Hepatocyte (in vitro differentiated cells): ENCODE results near the gene ZNF3. TPM values are rescaled to one million over a fixed set of nuclear protein-coding genes. Genes with fewer than 3 reads are reported as not detected.
A peak's percentile ranks its signal among the peaks of the same experiment; 100 is the strongest.

Source experiments
- DNase-seq: peaks from one replicate; pipeline ENCODE4 v3.0.0-alpha.2; 2016; ENCODE audit warnings: low spot score
- H2AFZ ChIP-seq: fragments of 200-600 bp; sonication (generic); 2 replicates; pipeline ENCODE4 v1.6.0; 2016; ENCODE audit warnings: antibody characterized with exemption, mild to moderate bottlenecking
- H3K27ac ChIP-seq: fragments of 200-600 bp; sonication (generic); 2 replicates; pipeline ENCODE4 v1.5.1; 2016; ENCODE audit warnings: mild to moderate bottlenecking
- H3K27me3 ChIP-seq: fragments of 200-600 bp; sonication (generic); 2 replicates; pipeline ENCODE4 v1.6.1; 2016
- H3K36me3 ChIP-seq: fragments of 200-600 bp; sonication (generic); replicated peaks from 2 replicates; pipeline ENCODE4 v1.5.1; 2016; ENCODE audit warnings: low read depth; ENCODE audit not compliant: insufficient read depth
- H3K4me1 ChIP-seq: fragments of 200-600 bp; sonication (generic); 2 replicates; pipeline ENCODE4 v1.5.1; 2016; ENCODE audit warnings: mild to moderate bottlenecking, moderate library complexity; ENCODE audit not compliant: insufficient read depth
- H3K4me2 ChIP-seq: fragments of 200-600 bp; sonication (generic); 2 replicates; pipeline ENCODE4 v1.6.0; 2016
- H3K4me3 ChIP-seq: fragments of 200-600 bp; sonication (generic); 2 replicates; pipeline ENCODE4 v1.5.1; 2016; ENCODE audit warnings: mild to moderate bottlenecking
- H3K79me2 ChIP-seq: fragments of 200-600 bp; sonication (generic); 2 replicates; pipeline ENCODE4 v1.6.0; 2017; ENCODE audit warnings: mild to moderate bottlenecking
- H3K9me2 ChIP-seq: fragments of 200-600 bp; sonication (generic); replicated peaks from 2 replicates; pipeline ENCODE4 v1.6.0; 2017; ENCODE audit warnings: mild to moderate bottlenecking; ENCODE audit not compliant: insufficient read depth
- H3K9me3 ChIP-seq: fragments of 200-600 bp; sonication (generic); 2 replicates; pipeline ENCODE4 v1.5.1; 2016; ENCODE audit warnings: low read depth, mild to moderate bottlenecking
- H4K20me1 ChIP-seq: fragments of 200-600 bp; sonication (generic); 2 replicates; pipeline ENCODE4 v1.6.0; 2016; ENCODE audit warnings: mild to moderate bottlenecking; ENCODE audit not compliant: insufficient read depth, poor library complexity, severe bottlenecking
- EZH2 ChIP-seq: fragments of 200-600 bp; sonication (generic); IDR thresholded peaks from 2 replicates; pipeline ENCODE4 v1.6.1; 2016; ENCODE audit warnings: antibody characterized with exemption, mild to moderate bottlenecking, borderline replicate concordance
- EZH2phosphoT487 ChIP-seq: fragments of 200-600 bp; sonication (generic); IDR thresholded peaks from one replicate; pipeline ENCODE4 v1.6.1; 2018; ENCODE audit warnings: antibody characterized with exemption, mild to moderate bottlenecking, low read depth, moderate library complexity; ENCODE audit not compliant: unreplicated experiment, severe bottlenecking
- WGBS: methylation state at CpG from one replicate; pipeline ENCODE4 v1.1.6; 2016; ENCODE audit warnings: low lambda C conversion rate; ENCODE audit errors: missing lambda C conversion rate; 5-methylcytosine and 5-hydroxymethylcytosine counted together
- polyA plus RNA-seq: library from polyadenylated mRNA; unstranded; fragments of >200 nt; fragmentation: Nextera tagmentation; extraction: Ambion mirVana; gene quantifications from 2 replicates; pipeline ENCODE4 v1.2.1, GENCODE V29; 2016
- total RNA-seq: library from RNA; depleted of rRNA; stranded (reverse); fragments of >200 nt; gene quantifications from 2 replicates; pipeline ENCODE4 v1.2.3, GENCODE V29; 2014
- TF ChIP-seq, protein P1 (sequence below): fragments of 200-600 bp; sonication (generic); IDR thresholded peaks from 2 replicates; pipeline ENCODE4 v1.5.1; 2016; ENCODE audit warnings: antibody characterized with exemption, mild to moderate bottlenecking; ENCODE audit not compliant: poor library complexity

Gene ZNF3
- total and polyA plus RNA-seq, 2 experiments from 2014 or later, result 20.7 to 35.6 TPM

DNA sequence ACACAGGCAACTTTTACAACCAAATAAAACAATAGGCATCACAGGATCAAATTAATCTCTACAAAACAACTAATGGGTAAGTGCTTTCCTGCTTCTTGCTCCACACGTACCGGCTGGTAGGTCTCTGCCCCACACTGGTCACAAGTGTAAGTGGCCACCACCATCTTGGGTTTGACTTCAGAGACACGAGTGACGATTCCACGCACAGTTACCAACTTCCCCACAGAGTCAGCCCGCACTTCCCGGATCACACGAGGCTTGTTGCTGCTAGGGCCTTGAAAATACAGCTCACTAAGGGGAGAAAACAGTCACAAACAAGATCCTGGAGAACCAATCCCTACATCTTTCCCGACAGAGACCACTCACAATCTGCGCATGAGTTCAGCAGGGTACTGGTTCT is 17.4 kb upstream of the ZNF3 start:
- peaks cover 49% of the 10 kb centered on the region for H3K79me2 ChIP-seq
- H3K4me2 ChIP-seq, result peak overlapping the region; percentile 88
- no peaks in the 10 kb centered on the region for H3K27me3 ChIP-seq
- WGBS, result 96% methylated on average over 10 of the region's 10 CpGs
- no peak for DNase-seq
- no peaks in the 10 kb centered on the region for H3K36me3 ChIP-seq
- no peaks in the 10 kb centered on the region for H3K9me3 ChIP-seq
- H3K4me3 ChIP-seq, result no peak overlapping the region
- no peaks in the 10 kb centered on the region for H3K9me2 ChIP-seq
- TF ChIP-seq EZH2phosphoT487 (no peak), EZH2 (no peak)
- TF ChIP-seq, protein P1, sequence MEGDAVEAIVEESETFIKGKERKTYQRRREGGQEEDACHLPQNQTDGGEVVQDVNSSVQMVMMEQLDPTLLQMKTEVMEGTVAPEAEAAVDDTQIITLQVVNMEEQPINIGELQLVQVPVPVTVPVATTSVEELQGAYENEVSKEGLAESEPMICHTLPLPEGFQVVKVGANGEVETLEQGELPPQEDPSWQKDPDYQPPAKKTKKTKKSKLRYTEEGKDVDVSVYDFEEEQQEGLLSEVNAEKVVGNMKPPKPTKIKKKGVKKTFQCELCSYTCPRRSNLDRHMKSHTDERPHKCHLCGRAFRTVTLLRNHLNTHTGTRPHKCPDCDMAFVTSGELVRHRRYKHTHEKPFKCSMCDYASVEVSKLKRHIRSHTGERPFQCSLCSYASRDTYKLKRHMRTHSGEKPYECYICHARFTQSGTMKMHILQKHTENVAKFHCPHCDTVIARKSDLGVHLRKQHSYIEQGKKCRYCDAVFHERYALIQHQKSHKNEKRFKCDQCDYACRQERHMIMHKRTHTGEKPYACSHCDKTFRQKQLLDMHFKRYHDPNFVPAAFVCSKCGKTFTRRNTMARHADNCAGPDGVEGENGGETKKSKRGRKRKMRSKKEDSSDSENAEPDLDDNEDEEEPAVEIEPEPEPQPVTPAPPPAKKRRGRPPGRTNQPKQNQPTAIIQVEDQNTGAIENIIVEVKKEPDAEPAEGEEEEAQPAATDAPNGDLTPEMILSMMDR, result no peak
- H4K20me1 ChIP-seq, result peaks cover 2% of the 10 kb centered on the region
- H3K4me1 ChIP-seq, result peaks cover 10% of the 10 kb centered on the region
- H3K27ac ChIP-seq, result peak overlapping the region; percentile 30
- H2AFZ ChIP-seq, result no peak overlapping the region

DNA sequence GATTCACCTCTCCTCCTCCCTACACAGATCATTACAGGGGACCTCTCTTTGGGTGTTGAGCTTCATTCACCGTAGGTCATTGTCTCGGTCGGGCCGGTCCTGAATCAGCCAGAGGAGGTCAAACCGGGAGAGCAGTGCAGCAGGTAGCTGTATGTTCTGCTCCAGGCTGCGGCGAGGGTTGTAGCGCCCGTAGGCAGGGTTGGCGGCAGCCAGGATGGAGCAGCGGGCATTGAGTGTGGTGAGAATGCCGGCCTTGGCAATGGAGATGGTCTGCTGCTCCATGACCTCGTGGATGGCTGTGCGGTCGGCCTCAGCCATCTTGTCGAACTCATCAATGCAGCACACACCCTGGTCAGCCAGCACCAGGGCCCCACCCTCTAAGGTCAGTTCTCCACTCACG is 14.2 kb upstream of the ZNF3 start:
- Histone ChIP-seq H3K4me1 (peaks cover 10% of the 10 kb centered on the region), H3K9me3 (no peaks in the 10 kb centered on the region), H3K27ac (no peak overlapping the region), H4K20me1 (peaks cover 2% of the 10 kb centered on the region), H3K9me2 (no peaks in the 10 kb centered on the region), H3K4me2 (no peak overlapping the region), H3K4me3 (no peak overlapping the region), H3K27me3 (no peaks in the 10 kb centered on the region), H3K79me2 (peaks cover 40% of the 10 kb centered on the region), H3K36me3 (no peaks in the 10 kb centered on the region), H2AFZ (no peak overlapping the region)
- no peak for DNase-seq
- 94% methylated on average over 17 of the region's 17 CpGs for WGBS
- TF ChIP-seq, protein P1, result no peak
- TF ChIP-seq EZH2, result no peak
- no peak for TF ChIP-seq EZH2phosphoT487

DNA sequence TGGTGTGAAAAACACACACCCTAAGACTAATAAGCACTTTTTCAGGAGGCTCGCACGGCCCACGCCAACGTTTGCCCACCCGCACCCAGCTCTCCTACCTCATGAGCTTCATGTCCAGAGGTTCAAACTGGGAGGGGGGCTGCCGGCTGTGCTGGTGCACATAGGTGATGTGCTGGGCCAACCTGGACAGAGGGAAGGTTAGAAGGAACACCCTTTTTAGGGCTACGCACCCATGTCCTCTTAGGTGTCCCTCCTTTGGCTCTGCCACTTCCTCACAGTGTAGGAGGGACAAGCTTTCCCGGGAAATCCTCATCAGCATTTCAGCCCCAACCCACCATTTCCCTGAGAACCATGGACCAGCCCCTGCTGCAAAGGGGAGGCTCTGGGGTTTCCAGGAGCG is 13.8 kb upstream of the ZNF3 start:
- Histone ChIP-seq H2AFZ (no peak overlapping the region), H3K4me3 (no peak overlapping the region), H4K20me1 (peaks cover 2% of the 10 kb centered on the region), H3K36me3 (no peaks in the 10 kb centered on the region), H3K27ac (no peak overlapping the region), H3K27me3 (no peaks in the 10 kb centered on the region), H3K4me2 (no peak overlapping the region), H3K9me2 (no peaks in the 10 kb centered on the region), H3K9me3 (no peaks in the 10 kb centered on the region), H3K4me1 (peaks cover 10% of the 10 kb centered on the region), H3K79me2 (peaks cover 43% of the 10 kb centered on the region)
- 91% methylated on average over 9 of the region's 9 CpGs for WGBS
- no peak for TF ChIP-seq EZH2
- TF ChIP-seq, protein P1, result no peak
- TF ChIP-seq EZH2phosphoT487, result no peak
- no peak for DNase-seq

DNA sequence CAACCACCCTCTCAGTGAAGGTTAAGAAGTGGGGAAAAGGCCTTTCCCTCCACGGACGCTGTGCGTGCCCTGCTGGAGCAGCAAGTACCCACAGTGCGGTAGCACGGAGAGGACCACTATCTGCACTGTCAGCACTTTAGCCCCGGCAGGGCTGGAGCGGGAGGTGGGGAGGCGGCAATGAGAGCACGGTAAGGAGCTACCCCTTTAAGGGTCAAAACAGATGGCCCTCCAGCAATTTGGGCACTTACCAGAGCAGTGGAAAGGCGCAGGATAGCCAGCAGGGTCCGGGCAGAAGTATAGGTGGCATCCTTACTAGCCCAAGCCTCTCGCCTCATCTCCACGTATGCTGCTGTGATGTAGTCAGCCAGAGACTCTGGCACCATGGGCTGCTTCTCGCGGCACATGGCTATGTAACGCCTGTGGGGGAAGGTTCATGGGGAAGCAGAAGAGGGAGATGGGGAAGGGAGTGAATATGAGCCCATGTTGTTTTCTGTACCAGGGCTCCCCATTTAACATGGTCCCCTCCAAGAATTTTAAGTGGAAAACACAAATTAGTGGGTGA is 12.5 kb upstream of the ZNF3 start:
- Histone ChIP-seq H2AFZ (no peak overlapping the region), H3K9me3 (no peaks in the 10 kb centered on the region), H3K4me1 (peaks cover 12% of the 10 kb centered on the region), H3K9me2 (no peaks in the 10 kb centered on the region), H3K4me3 (no peak overlapping the region), H3K79me2 (peaks cover 42% of the 10 kb centered on the region), H3K27ac (no peak overlapping the region), H3K4me2 (no peak overlapping the region), H3K36me3 (no peaks in the 10 kb centered on the region), H3K27me3 (no peaks in the 10 kb centered on the region), H4K20me1 (peaks cover 2% of the 10 kb centered on the region)
- no peak for TF ChIP-seq EZH2phosphoT487
- TF ChIP-seq, protein P1, result no peak
- TF ChIP-seq EZH2, result no peak
- DNase-seq, result no peak
- 90% methylated on average over 16 of the region's 16 CpGs for WGBS
